CD4-positive, alpha-beta memory T cell (primary cell): ENCODE measurements around the gene SLC34A3. TPM values are rescaled to one million over a fixed set of nuclear protein-coding genes. Genes with fewer than 3 reads are reported as not detected.

Experiments used
- CTCF ChIA-PET: fragments of 350-600 bp; sonication (Branson Sonifier 250); formaldehyde crosslinking; loops from one replicate; lab custom pipeline; 2021; ENCODE audit warnings: inconsistent platforms; ENCODE audit not compliant: partially characterized antibody; lab: Charles Lee
- POLR2A ChIA-PET: fragments of 350-600 bp; sonication (Branson Sonifier 250); formaldehyde crosslinking; loops from one replicate; lab custom pipeline; 2021; ENCODE audit not compliant: partially characterized antibody; lab: Charles Lee
- DNase-seq, 5 donors: peaks; one replicate each; pipeline versions ENCODE4 v3.0.0 to v3.0.0-alpha.2; 2020 to 2022; ENCODE audit warnings: mixed read lengths in 1 of 5
- H3K27ac ChIP-seq: one replicate; pipeline ENCODE4 v1.7.0; 2013; ENCODE audit warnings: low read depth, low read length
- H3K27me3 ChIP-seq: 2 replicates; pipeline ENCODE4 v1.7.0; 2013; ENCODE audit warnings: mild to moderate bottlenecking, low read length, moderate library complexity; ENCODE audit not compliant: insufficient read depth
- H3K36me3 ChIP-seq: 2 replicates; pipeline ENCODE4 v1.7.0; 2013; ENCODE audit warnings: mild to moderate bottlenecking, low read length, moderate library complexity; ENCODE audit not compliant: insufficient read depth
- H3K4me1 ChIP-seq: 2 replicates; pipeline ENCODE4 v1.7.0; 2013; ENCODE audit warnings: mild to moderate bottlenecking, low read length, moderate library complexity; ENCODE audit not compliant: insufficient read depth
- H3K4me3 ChIP-seq, 2 donors: one replicate each; pipeline ENCODE4 v1.7.0; 2013; ENCODE audit warnings: low read length in 2 of 2, mild to moderate bottlenecking in 1 of 2
- H3K9me3 ChIP-seq, 2 donors: one replicate each; pipeline ENCODE4 v1.7.0; 2013; ENCODE audit warnings: low read length in 2 of 2, control low read depth in 1 of 2; ENCODE audit not compliant: control insufficient read depth in 1 of 2
- H3K27ac Mint-ChIP-seq, 7 donors: one replicate each; pipeline ENCODE4 v1.8.0; 2020 to 2021; ENCODE audit warnings: mixed read lengths in 7 of 7, mild to moderate bottlenecking in 6 of 7, inconsistent platforms in 3 of 7, moderate library complexity in 3 of 7
- H3K27me3 Mint-ChIP-seq, 2 donors: one replicate each; pipeline ENCODE4 v1.8.0; 2020 to 2021; ENCODE audit warnings: mixed read lengths in 2 of 2
- H3K36me3 Mint-ChIP-seq, 2 donors: one replicate each; pipeline ENCODE4 v1.8.0; 2020 to 2021; ENCODE audit warnings: mixed read lengths in 2 of 2, inconsistent platforms in 1 of 2, mild to moderate bottlenecking in 1 of 2
- H3K4me1 Mint-ChIP-seq, 4 donors: one replicate each; pipeline ENCODE4 v1.8.0; 2020 to 2021; ENCODE audit warnings: mixed read lengths in 4 of 4, mild to moderate bottlenecking in 1 of 4
- H3K4me3 Mint-ChIP-seq, 8 donors: one replicate each; pipeline ENCODE4 v1.8.0; 2020 to 2021; ENCODE audit warnings: mixed read lengths in 8 of 8, mild to moderate bottlenecking in 7 of 8, moderate library complexity in 6 of 8, inconsistent platforms in 3 of 8
- H3K9me3 Mint-ChIP-seq, 8 donors: one replicate each; pipeline ENCODE4 v1.8.0; 2020 to 2021; ENCODE audit warnings: mixed read lengths in 8 of 8, mild to moderate bottlenecking in 5 of 8, inconsistent platforms in 3 of 8, moderate library complexity in 1 of 8
- intact Hi-C: fragments of 100-400 bp; cut with micrococcal nuclease; formaldehyde crosslinking; loops from one replicate; pipeline ENCODE4 v1.15.1; 2023
- polyA plus RNA-seq, 2 donors: library from polyadenylated mRNA; unstranded; fragments of 300-500 nt; fragmentation: Illumina TruSeq; gene quantifications; one replicate each; pipeline ENCODE4 v1.2.3, GENCODE V29; 2021
- total RNA-seq, 2 experiments: library from RNA; stranded (reverse); gene quantifications; one replicate each; pipeline ENCODE4 v1.2.3, GENCODE V29; 2021

SLC34A3 gene
- total and polyA plus RNA-seq, 4 experiments from 2014 or later, result not detected

DNA sequence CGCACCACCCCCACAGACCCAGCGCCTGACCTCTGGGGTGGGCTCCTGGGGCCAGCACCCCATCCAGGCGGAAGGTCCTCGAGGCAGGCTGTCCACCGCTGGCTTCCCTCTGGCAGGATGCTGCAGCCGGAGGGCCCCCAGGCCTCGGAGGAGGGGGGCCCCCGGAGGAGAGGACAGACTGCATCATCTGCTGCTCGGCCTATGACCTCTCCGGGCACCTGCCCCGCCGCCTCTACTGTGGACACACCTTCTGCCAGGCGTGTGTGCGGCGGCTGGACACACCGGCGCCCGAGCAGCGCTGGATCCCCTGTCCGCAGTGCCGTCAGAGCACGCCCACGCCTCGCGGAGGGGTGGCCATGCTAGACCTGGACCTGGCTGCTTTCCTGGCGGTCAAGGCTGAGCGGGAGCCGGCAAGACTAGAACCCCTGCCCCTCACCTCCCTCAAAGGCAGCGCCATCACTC is 2.2 kb upstream of the SLC34A3 start:
- no peak for DNase-seq
- Mint-ChIP-seq H3K9me3 (no peaks in the 10 kb centered on the region), H3K27me3 (peaks cover 3 to 4% of the 10 kb centered on the region in 2 donors), H3K36me3 (no peaks in the 10 kb centered on the region), H3K4me1 (peaks cover 2 to 12% (median 4%) of the 10 kb centered on the region in 4 donors), H3K4me3 (no peak overlapping the region), H3K27ac (no peak overlapping the region)
- H3K27me3 ChIP-seq, result no peaks in the 10 kb centered on the region
- peaks cover 9% of the 10 kb centered on the region for H3K4me1 ChIP-seq
- no peaks in the 10 kb centered on the region for H3K9me3 ChIP-seq
- H3K4me3 ChIP-seq, result no peak overlapping the region
- ChIA-PET POLR2A (no interaction called here), CTCF (interaction anchor here (2.3 to 4.6 kb wide), 2 partner anchors 105 to 109 kb away, joined by 14 to 33 read pairs; no protein-coding TSS in a partner anchor)
- H3K27ac ChIP-seq, result no peak overlapping the region
- H3K36me3 ChIP-seq, result no peaks in the 10 kb centered on the region
- intact Hi-C loops, result no loop called here

DNA sequence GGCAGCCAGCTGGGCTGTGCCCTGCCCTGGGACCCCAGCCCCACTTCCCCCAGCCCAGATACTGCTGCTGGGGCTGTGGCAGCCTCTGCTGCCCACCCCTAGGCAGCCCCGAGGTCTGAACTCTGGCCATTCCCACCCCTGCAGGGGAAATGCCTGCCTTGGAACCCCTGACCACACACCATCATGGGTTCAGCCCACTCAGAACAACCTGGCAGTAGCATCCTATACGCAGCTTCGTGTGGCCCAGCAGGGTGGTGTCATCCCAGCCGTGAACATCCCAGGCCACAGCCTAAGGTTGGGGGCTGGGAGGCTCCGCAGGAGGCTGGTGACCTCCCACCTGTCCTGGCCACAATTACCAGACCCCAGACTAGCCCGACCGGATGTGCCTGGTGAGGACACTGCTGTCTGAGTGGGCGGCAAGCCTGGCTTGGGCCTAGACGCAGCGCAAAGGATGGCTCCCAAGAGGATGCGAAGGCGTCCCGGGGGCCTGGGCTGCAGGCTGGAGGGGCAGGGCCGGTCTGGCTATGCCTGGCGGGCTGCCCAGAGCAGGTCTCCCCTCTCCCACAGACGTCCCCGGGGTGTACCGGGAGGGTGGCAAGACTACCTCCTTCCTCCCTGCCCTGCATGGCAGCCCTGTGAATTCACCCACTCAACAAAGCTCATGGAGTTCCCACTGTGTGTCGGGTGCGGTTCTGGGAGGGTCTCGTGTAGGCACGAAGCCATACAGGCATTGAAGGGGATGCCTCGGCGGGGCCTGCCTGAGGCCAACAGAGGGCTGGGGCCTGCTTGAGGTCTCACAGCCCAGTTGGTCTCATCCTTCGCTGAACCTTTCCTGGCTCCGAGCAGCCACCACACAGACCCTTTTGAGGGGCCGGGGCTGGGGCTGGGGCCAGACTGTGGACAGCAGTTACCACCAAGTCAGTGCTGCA is 1.5 kb upstream of the SLC34A3 start:
- H3K36me3 ChIP-seq, result no peaks in the 10 kb centered on the region
- no peak overlapping the region for H3K4me3 Mint-ChIP-seq
- ChIA-PET POLR2A (interaction anchor here (0.6 kb wide), 1 partner anchor 690 kb away, joined by 4 read pairs; no protein-coding TSS in a partner anchor), CTCF (interaction anchor here (0.9 to 1.0 kb wide), 2 partner anchors 9 to 40 kb away, joined by 3 read pairs; no protein-coding TSS in a partner anchor)
- H3K27me3 ChIP-seq, result no peaks in the 10 kb centered on the region
- H3K4me1 Mint-ChIP-seq, result peaks cover 2 to 6% (median 3%) of the 10 kb centered on the region in 4 donors
- no peak overlapping the region for H3K27ac ChIP-seq
- peaks cover 3% of the 10 kb centered on the region for H3K4me1 ChIP-seq
- H3K9me3 ChIP-seq, result no peaks in the 10 kb centered on the region
- peaks cover 3 to 4% of the 10 kb centered on the region in 2 donors for H3K27me3 Mint-ChIP-seq
- H3K27ac Mint-ChIP-seq, result no peak overlapping the region
- H3K9me3 Mint-ChIP-seq, result no peaks in the 10 kb centered on the region
- no peak for DNase-seq
- no peak overlapping the region for H3K4me3 ChIP-seq
- intact Hi-C loops, result no loop called here
- H3K36me3 Mint-ChIP-seq, result no peaks in the 10 kb centered on the region

DNA sequence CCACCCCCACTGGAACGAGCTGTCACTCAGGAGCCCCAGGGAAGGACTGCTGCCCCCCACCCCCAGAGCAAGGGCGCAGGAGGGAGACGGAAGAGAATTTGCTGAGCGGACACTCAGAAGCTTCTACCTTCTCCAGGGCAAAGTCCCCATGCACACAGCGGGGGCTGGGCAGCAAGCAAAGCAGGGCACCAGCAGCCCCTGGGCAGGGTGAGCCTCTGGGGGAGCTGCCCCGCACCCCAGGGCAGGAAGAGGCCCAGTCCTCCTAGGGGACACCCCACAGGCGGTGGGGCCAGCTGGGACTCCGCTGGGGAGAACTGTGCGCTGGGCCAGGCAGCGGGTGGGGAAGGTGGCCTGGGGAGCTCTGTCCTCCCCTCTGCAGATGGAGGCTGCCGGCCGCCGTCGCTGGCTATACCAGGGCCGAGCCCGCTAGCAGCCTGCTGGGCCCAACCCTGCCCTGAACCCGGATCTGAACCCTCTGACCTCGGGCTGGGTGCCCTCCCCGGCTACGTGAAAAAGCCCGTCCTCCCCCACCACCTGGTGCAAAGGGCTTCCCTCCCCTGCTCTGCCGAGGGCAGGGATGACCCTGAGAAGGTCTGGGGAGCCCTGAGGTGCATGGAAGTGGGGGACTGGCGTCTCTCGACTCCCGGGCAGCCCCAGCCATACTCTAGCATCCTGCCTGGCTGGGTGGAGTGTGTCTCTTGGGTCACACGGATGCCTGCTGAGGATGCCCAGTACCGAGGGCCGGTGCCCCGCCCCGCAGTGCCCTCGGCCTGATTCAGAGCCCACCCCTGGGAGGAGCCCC is 597 bp upstream of the SLC34A3 start:
- Histone ChIP-seq H3K27ac (no peak overlapping the region), H3K4me3 (no peak overlapping the region), H3K36me3 (no peaks in the 10 kb centered on the region), H3K4me1 (no peaks in the 10 kb centered on the region), H3K9me3 (no peaks in the 10 kb centered on the region), H3K27me3 (no peaks in the 10 kb centered on the region)
- no peaks in the 10 kb centered on the region for H3K36me3 Mint-ChIP-seq
- peaks cover 2 to 6% (median 3%) of the 10 kb centered on the region in 4 donors for H3K4me1 Mint-ChIP-seq
- ChIA-PET CTCF (interaction anchor here (0.6 to 2.0 kb wide), 4 partner anchors 8 to 514 kb away, joined by 3 to 5 read pairs (median 3); no protein-coding TSS in a partner anchor), POLR2A (interaction anchor here (0.6 kb wide), 1 partner anchor 691 kb away, joined by 4 read pairs; no protein-coding TSS in a partner anchor)
- H3K27ac Mint-ChIP-seq, result no peak overlapping the region
- H3K4me3 Mint-ChIP-seq, result no peak overlapping the region
- H3K9me3 Mint-ChIP-seq, result no peaks in the 10 kb centered on the region
- H3K27me3 Mint-ChIP-seq, result peaks cover 3 to 8% of the 10 kb centered on the region in 2 donors
- intact Hi-C loops, result no loop called here
- DNase-seq, result no peak

DNA sequence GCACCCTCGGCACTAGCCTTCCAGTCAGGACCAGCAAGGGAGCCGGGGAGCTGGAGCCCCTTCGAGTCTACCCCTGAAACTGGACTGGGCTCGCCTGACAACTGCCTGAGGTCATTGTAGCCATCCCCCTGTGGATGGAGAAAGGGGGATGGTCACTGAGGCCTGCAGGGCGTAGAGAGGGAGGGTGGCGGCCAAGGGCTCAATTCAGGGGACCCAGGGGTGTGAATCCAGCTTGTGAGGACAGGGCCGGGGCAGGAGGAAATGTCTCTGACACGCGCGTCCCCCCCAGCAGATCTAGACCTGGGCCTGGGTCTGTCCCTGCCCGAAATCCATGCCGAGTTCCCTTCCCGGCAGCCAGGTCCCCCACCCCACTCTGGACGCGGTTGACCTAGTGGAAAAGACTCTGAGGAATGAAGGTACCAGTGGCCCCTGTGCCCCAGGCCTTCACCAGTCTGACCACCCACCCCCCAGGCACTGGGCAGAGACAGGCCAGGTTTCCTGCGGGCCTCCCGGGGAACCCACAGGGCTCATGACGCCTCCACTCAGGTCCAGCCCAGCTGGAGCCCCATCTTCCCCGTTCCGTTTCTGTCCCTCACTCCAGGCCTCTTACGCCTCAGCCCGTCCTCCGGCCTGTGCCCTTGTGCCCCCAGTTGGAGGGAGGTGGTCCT is 805 bp downstream of the SLC34A3 start:
- Histone ChIP-seq H3K27me3 (no peaks in the 10 kb centered on the region), H3K36me3 (no peaks in the 10 kb centered on the region), H3K9me3 (no peaks in the 10 kb centered on the region), H3K27ac (no peak overlapping the region), H3K4me1 (peaks cover 7% of the 10 kb centered on the region), H3K4me3 (no peak overlapping the region)
- DNase-seq, result no peak
- Mint-ChIP-seq H3K27me3 (peaks cover 3 to 11% of the 10 kb centered on the region in 2 donors), H3K4me3 (no peak overlapping the region), H3K27ac (no peak overlapping the region), H3K36me3 (no peaks in the 10 kb centered on the region), H3K9me3 (no peaks in the 10 kb centered on the region), H3K4me1 (peaks cover 2 to 9% (median 3%) of the 10 kb centered on the region in 4 donors)
- CTCF ChIA-PET, result interaction anchor here (2.0 kb wide), 1 partner anchor 113 kb away, joined by 5 read pairs; no protein-coding TSS in a partner anchor
- intact Hi-C loops, result no loop called here
- POLR2A ChIA-PET, result interaction anchor here (1.7 kb wide), 1 partner anchor 10 kb away, joined by 7 read pairs; the partner anchor contains the start of gene TUBB4B

DNA sequence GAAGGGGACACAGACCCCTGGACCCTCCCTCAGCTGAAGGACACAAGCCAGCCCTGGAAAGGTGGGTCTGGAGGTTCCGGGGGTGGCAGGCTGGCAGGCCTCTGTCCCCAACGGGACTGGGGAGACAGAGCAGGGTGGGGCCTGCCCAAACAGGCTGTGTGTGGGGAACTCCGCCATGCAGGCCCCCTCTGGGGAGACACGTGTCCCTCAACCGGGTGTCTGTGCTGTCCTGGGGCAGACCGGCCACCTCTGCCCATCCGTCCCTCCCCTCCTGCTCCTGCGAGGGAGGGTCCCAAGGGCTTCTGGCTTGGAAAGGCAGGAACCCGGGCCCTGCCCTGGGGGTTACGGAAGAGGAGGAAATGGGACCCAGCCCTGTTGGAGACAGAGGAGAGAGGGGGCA is 1.4 kb downstream of the SLC34A3 start:
- peaks cover 13% of the 10 kb centered on the region for H3K4me1 ChIP-seq
- Mint-ChIP-seq H3K9me3 (no peaks in the 10 kb centered on the region), H3K36me3 (no peaks in the 10 kb centered on the region), H3K4me1 (peaks cover 2 to 12% (median 3%) of the 10 kb centered on the region in 4 donors), H3K4me3 (no peak overlapping the region), H3K27me3 (peaks cover 3 to 11% of the 10 kb centered on the region in 2 donors), H3K27ac (no peak overlapping the region)
- intact Hi-C loops, result no loop called here
- H3K27ac ChIP-seq, result no peak overlapping the region
- CTCF ChIA-PET, result no interaction called here
- H3K9me3 ChIP-seq, result no peaks in the 10 kb centered on the region
- H3K27me3 ChIP-seq, result no peaks in the 10 kb centered on the region
- POLR2A ChIA-PET, result interaction anchor here (1.7 kb wide), 1 partner anchor 9 kb away, joined by 7 read pairs; the partner anchor contains the start of gene TUBB4B
- no peak for DNase-seq
- no peak overlapping the region for H3K4me3 ChIP-seq
- no peaks in the 10 kb centered on the region for H3K36me3 ChIP-seq

DNA sequence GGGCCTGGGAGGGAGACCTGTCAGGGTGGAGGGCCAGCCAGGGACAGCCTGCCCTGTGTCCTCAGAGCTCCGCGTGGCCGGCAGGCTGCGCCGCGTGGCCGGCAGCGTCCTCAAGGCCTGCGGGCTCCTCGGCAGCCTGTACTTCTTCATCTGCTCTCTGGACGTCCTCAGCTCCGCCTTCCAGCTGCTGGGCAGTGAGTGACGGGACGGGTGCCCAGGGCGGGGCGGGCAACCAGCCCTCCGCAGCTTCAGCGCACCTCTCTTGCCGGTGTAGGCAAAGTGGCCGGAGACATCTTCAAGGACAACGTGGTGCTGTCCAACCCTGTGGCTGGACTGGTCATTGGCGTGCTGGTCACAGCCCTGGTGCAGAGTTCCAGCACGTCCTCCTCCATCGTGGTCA is 1.8 kb downstream of the SLC34A3 start:
- H3K36me3 ChIP-seq, result no peaks in the 10 kb centered on the region
- H3K4me1 ChIP-seq, result peaks cover 14% of the 10 kb centered on the region
- no peak overlapping the region for H3K4me3 ChIP-seq
- DNase-seq, result no peak
- H3K27me3 Mint-ChIP-seq, result peaks cover 2 to 10% of the 10 kb centered on the region in 2 donors
- intact Hi-C loops, result no loop called here
- H3K4me1 Mint-ChIP-seq, result peaks cover 2 to 10% (median 4%) of the 10 kb centered on the region in 4 donors
- no peaks in the 10 kb centered on the region for H3K9me3 Mint-ChIP-seq
- no peaks in the 10 kb centered on the region for H3K36me3 Mint-ChIP-seq
- no peaks in the 10 kb centered on the region for H3K27me3 ChIP-seq
- no peak overlapping the region for H3K4me3 Mint-ChIP-seq
- POLR2A ChIA-PET, result interaction anchor here (1.7 kb wide), 1 partner anchor 9 kb away, joined by 7 read pairs; the partner anchor contains the start of gene TUBB4B
- H3K9me3 ChIP-seq, result no peaks in the 10 kb centered on the region
- CTCF ChIA-PET, result no interaction called here
- H3K27ac ChIP-seq, result no peak overlapping the region
- H3K27ac Mint-ChIP-seq, result no peak overlapping the region
